Daoy (cell line): ENCODE results near the gene PLIN4. TPM values are rescaled to one million over a fixed set of nuclear protein-coding genes. Genes with fewer than 3 reads are reported as not detected.
A peak's percentile ranks its signal among the peaks of the same experiment; 100 is the strongest.
"Not testable (repeated sequence)": the region's sequence is repeated elsewhere in the genome, so short reads cannot be mapped to it uniquely, and the experiment has no call there.

Source experiments
- DNase-seq: peaks from one replicate; pipeline ENCODE4 v3.0.0-alpha.2; 2015; ENCODE audit warnings: low read depth
- total RNA-seq: library from RNA; depleted of rRNA; stranded (reverse); fragments of >200 nt; shearing (Covaris generic); gene quantifications from 2 replicates; pipeline ENCODE4 v1.2.3, GENCODE V29; 2014

Gene PLIN4
- total RNA-seq, 1 experiment from 2014 or later = 0.69 TPM

DNA sequence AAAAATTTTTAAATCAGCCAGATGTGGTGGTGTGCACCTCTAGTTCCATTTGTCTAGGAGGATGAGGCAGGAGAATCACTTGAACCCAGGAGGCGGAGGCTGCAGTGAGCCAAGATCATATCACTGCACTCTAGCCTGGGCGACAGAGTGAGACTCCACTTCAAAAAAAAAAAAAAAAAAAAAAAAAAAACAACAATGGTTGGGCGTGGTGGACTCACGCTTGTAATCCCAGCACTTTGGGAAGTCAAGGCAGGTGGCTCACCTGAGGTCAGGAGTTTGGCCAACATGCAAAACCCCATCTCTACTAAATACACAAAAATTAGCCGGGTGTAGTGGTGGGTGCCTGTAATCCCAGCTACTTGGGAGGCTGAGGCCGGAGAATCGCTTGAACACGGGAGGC, 9.1 kb upstream of the PLIN4 start:
- not testable (repeated sequence) for DNase-seq

- no peak for DNase-seq
These were observed 7.3 kb upstream of the PLIN4 start for GRCh38 chr19:4525563-4526002.

DNA sequence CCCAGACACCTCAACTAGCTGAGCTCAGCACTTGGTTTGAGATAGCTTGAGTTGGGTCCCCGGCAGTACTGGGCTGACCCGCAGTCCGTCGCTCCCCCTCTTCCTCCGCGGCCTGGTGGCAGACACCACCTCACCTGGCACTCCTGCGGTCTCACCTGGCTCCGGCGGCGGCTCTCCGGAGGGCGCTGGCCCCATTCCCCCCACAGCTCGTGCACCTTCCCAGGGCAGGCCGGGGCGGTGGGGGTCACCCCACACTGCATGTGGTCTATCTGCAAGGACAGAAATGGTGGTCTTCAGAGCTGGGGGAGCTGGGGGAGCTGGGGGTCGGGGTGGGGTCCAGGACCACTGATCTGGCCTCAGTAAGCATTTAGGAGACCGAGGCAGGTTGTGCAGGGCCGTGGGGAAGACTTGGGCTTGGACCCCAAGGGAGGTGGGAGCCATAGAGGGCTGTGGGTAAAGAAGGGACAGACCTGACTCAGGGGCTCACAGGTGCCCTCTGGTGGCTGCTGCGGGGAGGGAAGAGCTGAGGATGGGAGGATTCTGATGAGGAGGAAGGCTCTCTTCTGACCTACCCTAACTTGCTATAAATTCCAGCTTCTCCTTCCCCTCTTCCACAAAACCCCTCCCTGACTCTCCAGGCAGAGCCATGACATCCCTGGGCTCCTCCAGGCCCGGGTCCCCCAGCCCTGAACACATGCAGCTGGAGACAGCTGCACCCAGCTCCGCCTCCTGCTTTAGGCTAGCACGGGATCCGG, 6.7 kb upstream of the PLIN4 start:
- DNase-seq = peak; percentile 59

- DNase-seq = peak; percentile 58
These were observed 5.2 kb upstream of the PLIN4 start for GRCh38 chr19:4523306-4524110.

- no peak for DNase-seq
These were observed 4.2 kb upstream of the PLIN4 start for GRCh38 chr19:4522291-4523002.

DNA sequence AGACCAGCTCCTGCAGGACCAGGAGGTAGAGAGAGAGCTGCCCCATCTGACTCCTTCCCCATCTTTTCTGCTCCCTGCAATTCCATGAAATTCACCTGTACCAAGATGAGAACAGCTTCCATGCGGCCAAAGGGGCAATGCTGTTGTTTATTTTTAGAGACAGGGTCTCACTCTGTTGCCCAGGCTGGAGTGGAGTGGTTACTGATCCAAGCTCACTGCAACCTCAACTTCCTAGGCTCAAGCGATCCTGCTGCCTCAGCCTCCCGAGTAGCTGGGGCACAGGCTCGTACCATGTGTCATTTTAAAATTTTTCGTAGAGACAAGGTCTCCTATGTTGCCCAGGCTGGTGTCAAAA, 3.6 kb upstream of the PLIN4 start:
- no peak for DNase-seq

GRCh38 chr19:4521170-4521887, 3.0 kb upstream of the PLIN4 start:
- DNase-seq = peak; percentile 39

DNA sequence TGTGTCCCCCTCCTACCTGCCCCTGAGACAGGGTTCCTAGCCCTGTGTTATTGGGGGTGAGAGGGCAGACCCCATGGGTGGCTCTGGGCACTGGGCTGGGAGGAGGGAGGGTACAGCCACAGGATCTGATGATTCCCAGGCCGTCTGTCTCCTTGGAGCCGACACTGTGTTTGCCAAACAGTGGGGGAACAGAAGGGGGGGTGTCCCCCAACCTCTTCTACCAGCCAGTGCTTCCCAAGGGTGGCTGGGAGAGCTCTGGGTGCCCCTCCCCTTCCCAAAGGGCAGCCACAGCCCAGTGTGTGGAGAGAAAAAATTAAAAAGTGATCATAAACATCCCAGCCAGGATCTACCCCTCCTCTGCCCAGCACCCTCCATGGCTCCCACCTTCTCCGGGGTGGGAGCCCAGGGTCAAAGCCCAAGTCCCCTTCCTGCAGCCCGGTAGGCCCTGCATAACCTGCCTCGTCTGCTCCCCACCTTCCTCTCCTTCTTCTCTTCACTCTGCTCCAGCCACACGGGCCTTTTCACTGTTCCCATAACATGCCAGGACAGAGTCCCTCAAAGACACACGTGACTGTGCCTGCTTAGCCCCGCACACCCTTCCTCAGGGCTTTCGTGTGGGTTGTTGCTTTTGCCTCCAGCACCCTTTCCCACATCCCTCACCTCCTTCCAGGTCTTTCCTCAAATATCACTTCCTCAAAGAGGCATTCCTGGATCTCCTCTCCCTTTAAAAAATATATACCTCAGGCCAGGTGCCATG, 1.4 kb upstream of the PLIN4 start:
- peak; percentile 41 for DNase-seq

DNA sequence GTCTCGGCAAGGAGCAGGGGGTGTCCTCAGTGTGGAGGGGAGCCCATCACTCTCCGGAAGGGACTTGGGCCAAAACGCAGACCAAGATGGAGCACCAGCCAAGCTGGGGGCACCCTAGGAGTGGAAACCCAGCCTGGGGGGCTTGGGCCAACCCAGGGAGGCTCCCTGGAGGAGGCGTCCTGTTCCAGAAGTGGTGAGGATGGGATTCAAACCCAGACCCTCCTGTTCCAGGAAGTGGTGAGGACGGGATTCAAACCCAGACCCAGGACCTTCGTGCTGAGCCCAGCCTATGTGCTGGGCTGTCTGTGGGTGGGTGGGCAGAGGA, 848 bp upstream of the PLIN4 start:
- DNase-seq = no peak

DNA sequence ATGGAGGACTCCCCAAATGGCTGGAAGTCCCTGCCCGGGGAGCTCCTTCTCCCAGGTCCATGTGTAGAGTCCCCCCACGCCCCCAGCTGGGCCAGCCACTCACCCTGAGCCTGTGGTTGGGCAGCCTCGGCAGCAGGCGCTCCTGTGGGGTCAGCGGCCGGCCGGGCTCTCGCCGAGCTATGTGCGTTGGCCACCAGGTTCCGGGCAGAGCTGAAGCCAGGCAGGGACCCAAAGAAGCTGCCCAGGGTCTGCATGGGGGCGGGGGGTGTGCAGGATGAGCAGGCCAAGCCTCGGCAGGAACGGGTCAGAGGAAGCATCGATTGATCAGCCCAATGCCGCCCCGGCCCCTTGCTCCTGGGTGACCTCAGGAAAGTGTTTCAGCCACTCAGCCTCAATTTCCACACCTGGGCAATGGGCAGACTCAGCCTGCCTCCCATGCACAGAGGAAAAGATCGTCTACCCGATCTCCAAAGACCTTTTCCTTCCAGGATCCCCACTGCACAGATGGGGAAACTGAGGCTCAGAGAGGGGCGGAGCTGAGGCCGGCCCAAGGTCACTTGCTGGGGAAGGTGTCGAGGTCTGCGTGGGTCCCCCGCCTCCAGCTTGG, 732 bp downstream of the PLIN4 start:
- DNase-seq = no peak

GRCh38 chr19:4516939-4517300, 1.4 kb downstream of the PLIN4 start:
- DNase-seq = no peak

DNA sequence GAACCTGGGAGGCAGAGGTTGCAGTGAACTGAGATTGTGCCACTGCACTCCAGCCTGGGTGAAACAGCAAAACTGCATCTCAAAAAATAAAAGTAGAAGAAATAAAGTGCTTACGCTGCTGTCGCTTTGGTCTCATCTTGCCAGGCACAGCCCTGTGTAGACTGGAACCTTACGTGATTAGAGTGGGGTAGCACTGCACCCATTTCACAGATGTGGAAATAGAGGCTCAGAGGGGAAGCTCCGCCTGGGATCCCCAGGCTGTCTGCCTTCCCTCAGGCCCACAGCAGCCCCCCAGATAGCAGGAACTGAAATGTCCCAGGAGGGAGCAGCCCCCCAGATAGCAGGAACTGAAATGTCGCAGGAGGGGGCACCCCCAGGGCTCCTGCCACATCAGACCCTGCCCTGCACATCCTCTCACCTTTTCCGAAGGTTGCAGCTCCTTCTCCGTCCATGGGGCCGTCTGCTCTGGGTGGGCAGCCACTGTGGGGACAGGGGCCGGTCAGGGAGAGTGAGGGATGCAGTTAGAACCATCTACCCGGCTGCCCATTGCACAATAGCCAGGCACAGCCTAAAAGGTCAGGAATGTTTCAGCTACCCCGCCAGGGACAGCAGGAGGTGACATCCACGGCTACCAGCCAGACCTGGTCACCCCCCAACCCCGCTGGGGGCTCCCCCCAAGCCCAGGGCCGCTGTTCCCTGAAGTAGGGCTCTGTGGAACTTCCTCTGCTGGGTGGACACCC, 1.9 kb downstream of the PLIN4 start:
- no peak for DNase-seq

- no peak for DNase-seq
These were observed 2.6 kb downstream of the PLIN4 start for GRCh38 chr19:4515732-4516131.

- no peak for DNase-seq
These were observed 5.0 kb downstream of the PLIN4 start for GRCh38 chr19:4513248-4513647.

DNA sequence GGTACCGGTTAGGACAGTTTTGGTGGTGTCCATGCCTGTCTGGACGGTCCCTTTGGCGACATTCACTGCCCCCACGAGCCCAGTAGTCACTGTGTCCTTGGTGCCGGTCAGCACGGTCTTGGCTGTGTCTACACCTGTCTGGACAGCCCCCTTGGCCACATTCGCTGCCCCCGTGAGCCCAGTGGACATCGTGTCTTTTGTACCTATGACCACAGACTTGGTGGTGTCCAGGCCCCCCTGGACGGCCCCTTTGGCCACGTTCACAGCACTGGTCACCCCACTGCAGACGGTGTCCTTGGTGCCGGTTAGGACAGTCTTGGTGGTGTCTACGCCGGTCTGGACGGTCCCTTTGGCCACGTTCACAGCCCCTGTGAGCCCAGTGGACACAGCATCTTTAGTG, 6.2 kb downstream of the PLIN4 start:
- no peak for DNase-seq

DNA sequence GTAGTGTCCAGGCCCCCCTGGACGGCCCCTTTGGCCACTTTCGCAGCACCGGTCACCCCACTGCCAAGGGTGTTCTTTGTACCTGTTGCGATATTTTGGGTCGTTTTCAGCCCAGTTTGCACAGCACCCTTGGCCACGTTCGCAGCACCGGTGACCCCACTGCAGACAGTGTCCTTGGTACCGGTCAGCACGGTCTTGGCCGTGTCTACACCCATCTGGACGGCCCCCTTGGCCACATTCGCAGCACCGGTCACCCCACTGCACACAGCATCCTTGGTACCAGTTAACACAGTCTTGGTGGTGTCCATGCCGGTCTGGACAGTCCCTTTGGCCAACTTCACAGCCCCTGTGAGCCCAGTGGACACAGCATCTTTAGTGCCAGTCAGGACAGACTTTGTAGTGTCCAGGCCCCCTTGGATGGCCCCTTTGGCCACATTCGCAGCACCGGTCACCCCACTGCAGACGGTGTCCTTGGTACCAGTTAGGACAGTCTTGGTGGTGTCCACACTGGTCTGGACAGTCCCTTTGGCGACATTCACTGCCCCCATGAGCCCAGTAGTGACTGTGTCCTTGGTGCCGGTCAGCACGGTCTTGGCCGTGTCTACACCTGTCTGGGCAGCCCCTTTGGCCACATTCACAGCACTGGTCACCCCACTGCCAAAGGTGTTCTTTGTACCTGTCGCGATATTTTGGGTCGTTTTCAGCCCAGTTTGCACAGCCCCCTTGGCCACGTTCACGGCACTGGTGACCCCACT, 6.8 kb downstream of the PLIN4 start:
- no peak for DNase-seq

GRCh38 chr19:4510435-4511255, 7.6 kb downstream of the PLIN4 start:
- DNase-seq = no peak

DNA sequence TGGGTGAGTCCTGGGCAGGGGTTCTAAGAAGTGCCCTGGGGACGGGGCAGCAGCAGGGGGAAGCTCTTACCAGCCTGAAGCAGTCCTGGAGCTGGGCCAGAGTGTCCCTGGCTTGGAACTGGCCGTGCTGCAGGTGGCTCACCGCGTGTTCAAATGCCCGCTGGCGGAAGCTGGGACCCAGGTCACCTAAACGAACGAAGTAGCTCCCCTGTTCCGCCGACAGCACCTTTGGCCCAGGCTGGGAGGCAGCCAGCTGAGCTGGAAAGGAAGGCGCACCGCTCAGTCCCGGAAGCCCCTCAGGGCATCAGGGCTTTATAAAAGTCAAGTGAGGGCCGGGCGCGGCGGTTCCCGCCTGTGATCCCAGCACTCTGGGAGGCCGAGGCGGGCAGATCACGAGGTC, 9.6 kb downstream of the PLIN4 start:
- no peak for DNase-seq

DNA sequence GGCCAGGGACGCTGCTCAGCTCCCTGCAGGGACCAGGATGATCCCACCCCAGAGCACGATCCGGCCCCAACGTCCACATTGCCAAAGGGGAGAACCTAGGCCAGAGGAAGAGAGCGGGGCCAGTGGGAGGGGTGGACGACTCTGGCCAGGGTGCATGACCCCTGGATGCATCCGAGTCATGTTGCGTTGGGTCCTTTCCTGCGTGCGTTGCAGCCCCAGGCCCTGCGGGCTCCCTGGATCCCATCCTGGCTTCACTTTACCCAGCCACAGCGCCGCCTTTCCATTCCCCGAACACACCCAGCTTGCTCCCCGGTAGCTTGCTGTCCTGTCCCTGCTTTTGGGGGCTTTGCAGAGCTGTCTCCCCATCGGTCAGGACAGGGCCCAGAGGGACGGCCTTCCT, 10.5 kb downstream of the PLIN4 start:
- no peak for DNase-seq
